Astrocyte (in vitro differentiated cells and primary cell): ENCODE data around the gene VSIG4. TPM values are rescaled to one million over a fixed set of nuclear protein-coding genes. Genes with fewer than 3 reads are reported as not detected.

ENCODE experiments used
- DNase-seq: peaks from one replicate; pipeline ENCODE4 v3.0.0-alpha.2; 2010; ENCODE audit warnings: low read depth
- FAIRE-seq: peaks from 2 replicates; lab custom pipeline; 2011; peaks lifted over from hg19 to GRCh38; lab: Jason Lieb, UNC
- H2AFZ ChIP-seq: 2 replicates; pipeline ENCODE4 v1.6.0; 2012; ENCODE audit warnings: low read depth, low read length, inconsistent platforms
- H3K27ac ChIP-seq: 2 replicates; pipeline ENCODE4 v1.5.1; 2011; ENCODE audit warnings: low read depth, low read length, inconsistent platforms
- H3K27me3 ChIP-seq: 2 replicates; pipeline ENCODE4 v1.6.0; 2011; ENCODE audit warnings: low read length, inconsistent platforms; ENCODE audit not compliant: insufficient read depth
- H3K36me3 ChIP-seq: 2 replicates; pipeline ENCODE4 v1.5.1; 2011; ENCODE audit warnings: low read length, inconsistent platforms; ENCODE audit not compliant: insufficient read depth
- H3K4me1 ChIP-seq: 2 replicates; pipeline ENCODE4 v1.5.1; 2011; ENCODE audit warnings: low read length, inconsistent platforms; ENCODE audit not compliant: insufficient read depth
- H3K4me2 ChIP-seq: 2 replicates; pipeline ENCODE4 v1.6.0; 2012; ENCODE audit warnings: low read length, inconsistent platforms
- H3K4me3 ChIP-seq: 2 replicates; pipeline ENCODE4 v1.5.1; 2011; ENCODE audit warnings: low read depth, mild to moderate bottlenecking, low read length, inconsistent platforms; ENCODE audit not compliant: insufficient read depth
- H3K79me2 ChIP-seq: 2 replicates; pipeline ENCODE4 v1.6.0; 2012; ENCODE audit warnings: mild to moderate bottlenecking, low read length, inconsistent platforms; ENCODE audit not compliant: insufficient read depth
- H3K9ac ChIP-seq: 2 replicates; pipeline ENCODE4 v1.6.0; 2012; ENCODE audit warnings: mild to moderate bottlenecking, low read length, inconsistent platforms
- H3K9me3 ChIP-seq: 2 replicates; pipeline ENCODE4 v1.5.1; 2012; ENCODE audit warnings: low read depth, mild to moderate bottlenecking, low read length, inconsistent platforms; ENCODE audit not compliant: insufficient read depth
- H4K20me1 ChIP-seq: 2 replicates; pipeline ENCODE4 v1.6.0; 2012; ENCODE audit warnings: low read length, inconsistent platforms; ENCODE audit not compliant: insufficient read depth
- H3K27ac Mint-ChIP-seq: one replicate; pipeline ENCODE4 v1.8.0; 2021; ENCODE audit warnings: mild to moderate bottlenecking, mixed read lengths; ENCODE audit not compliant: unreplicated experiment
- H3K27me3 Mint-ChIP-seq: one replicate; pipeline ENCODE4 v1.8.0; 2021; ENCODE audit warnings: low read depth, mixed read lengths; ENCODE audit not compliant: unreplicated experiment
- H3K36me3 Mint-ChIP-seq: one replicate; pipeline ENCODE4 v1.8.0; 2021; ENCODE audit warnings: low read depth, mixed read lengths; ENCODE audit not compliant: unreplicated experiment
- H3K4me1 Mint-ChIP-seq: one replicate; pipeline ENCODE4 v1.8.0; 2021; ENCODE audit warnings: low read depth, mixed read lengths; ENCODE audit not compliant: unreplicated experiment
- H3K4me3 Mint-ChIP-seq: one replicate; pipeline ENCODE4 v1.8.0; 2021; ENCODE audit warnings: mild to moderate bottlenecking, moderate library complexity, mixed read lengths; ENCODE audit not compliant: unreplicated experiment
- H3K9me3 Mint-ChIP-seq: one replicate; pipeline ENCODE4 v1.8.0; 2021; ENCODE audit warnings: mild to moderate bottlenecking, mixed read lengths; ENCODE audit not compliant: unreplicated experiment
- EZH2 ChIP-seq: IDR thresholded peaks from 2 replicates; pipeline ENCODE4 v1.6.1; 2012; ENCODE audit warnings: mild to moderate bottlenecking, low read length, inconsistent platforms; ENCODE audit not compliant: insufficient read depth
- total RNA-seq: library from RNA; stranded (reverse); gene quantifications from 2 replicates; pipeline ENCODE4 v1.2.1, GENCODE V29; 2021
- TF ChIP-seq, protein P1 (sequence below): IDR thresholded peaks from 2 replicates; pipeline ENCODE4 v1.5.1; 2011; ENCODE audit warnings: low read depth, mild to moderate bottlenecking, inconsistent platforms, low read length, moderate library complexity; ENCODE audit not compliant: insufficient read depth

VSIG4 gene
- total RNA-seq, 1 donor from 2014 or later: not detected

DNA sequence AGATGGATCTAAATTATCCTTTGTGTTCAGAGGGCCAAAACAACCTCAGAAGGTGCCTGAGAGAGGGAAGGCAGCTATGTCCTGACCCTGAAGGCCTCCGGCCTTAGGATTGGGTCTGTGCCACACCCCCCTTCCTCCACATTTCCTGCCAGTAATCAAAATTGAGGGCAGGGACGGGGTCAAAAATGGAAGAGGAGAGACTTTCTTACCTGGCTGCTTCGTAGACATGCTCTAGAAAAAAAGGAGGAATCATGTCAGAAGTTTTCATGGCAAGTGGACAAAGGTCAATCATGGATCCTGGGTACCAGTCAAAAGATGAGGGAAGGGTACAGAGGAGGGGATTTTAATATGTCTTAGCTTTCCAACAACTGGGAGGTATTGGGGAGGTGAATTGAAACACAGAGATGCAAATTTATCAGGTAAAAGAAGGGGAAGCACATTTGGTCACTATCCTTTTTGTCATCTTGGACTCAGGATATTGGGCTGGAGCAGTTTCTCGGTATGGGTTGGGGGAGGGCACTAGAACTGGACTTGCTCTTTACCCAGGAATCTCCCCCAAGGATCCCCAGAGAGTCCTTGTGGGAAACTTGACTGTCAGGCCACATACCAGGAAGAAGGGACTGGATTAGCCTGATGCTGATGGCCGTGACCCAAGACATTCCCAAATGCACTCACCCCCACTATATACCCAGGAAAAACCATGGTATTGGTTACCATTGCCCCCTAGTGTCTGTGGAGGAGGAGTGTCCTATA is 17.1 kb downstream of the VSIG4 start:
- Mint-ChIP-seq H3K36me3 (no peaks in the 10 kb centered on the region), H3K4me1 (no peaks in the 10 kb centered on the region), H3K9me3 (no peaks in the 10 kb centered on the region), H3K27me3 (no peaks in the 10 kb centered on the region), H3K4me3 (no peak overlapping the region), H3K27ac (no peak overlapping the region)
- Histone ChIP-seq H3K4me1 (no peaks in the 10 kb centered on the region), H3K9ac (no peak overlapping the region), H4K20me1 (no peaks in the 10 kb centered on the region), H3K4me3 (no peak overlapping the region), H3K4me2 (no peak overlapping the region), H3K36me3 (no peaks in the 10 kb centered on the region), H3K27ac (no peak overlapping the region), H3K9me3 (no peaks in the 10 kb centered on the region), H2AFZ (no peak overlapping the region), H3K79me2 (no peaks in the 10 kb centered on the region), H3K27me3 (no peaks in the 10 kb centered on the region)
- no peak for DNase-seq
- TF ChIP-seq, protein P1, sequence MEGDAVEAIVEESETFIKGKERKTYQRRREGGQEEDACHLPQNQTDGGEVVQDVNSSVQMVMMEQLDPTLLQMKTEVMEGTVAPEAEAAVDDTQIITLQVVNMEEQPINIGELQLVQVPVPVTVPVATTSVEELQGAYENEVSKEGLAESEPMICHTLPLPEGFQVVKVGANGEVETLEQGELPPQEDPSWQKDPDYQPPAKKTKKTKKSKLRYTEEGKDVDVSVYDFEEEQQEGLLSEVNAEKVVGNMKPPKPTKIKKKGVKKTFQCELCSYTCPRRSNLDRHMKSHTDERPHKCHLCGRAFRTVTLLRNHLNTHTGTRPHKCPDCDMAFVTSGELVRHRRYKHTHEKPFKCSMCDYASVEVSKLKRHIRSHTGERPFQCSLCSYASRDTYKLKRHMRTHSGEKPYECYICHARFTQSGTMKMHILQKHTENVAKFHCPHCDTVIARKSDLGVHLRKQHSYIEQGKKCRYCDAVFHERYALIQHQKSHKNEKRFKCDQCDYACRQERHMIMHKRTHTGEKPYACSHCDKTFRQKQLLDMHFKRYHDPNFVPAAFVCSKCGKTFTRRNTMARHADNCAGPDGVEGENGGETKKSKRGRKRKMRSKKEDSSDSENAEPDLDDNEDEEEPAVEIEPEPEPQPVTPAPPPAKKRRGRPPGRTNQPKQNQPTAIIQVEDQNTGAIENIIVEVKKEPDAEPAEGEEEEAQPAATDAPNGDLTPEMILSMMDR: no peak
- no peak for TF ChIP-seq EZH2
- no peak for FAIRE-seq

GRCh38 chrX:66021765-66022631 is 17.9 kb downstream of the VSIG4 start:
- Mint-ChIP-seq H3K27me3 (no peaks in the 10 kb centered on the region), H3K36me3 (no peaks in the 10 kb centered on the region), H3K4me1 (no peaks in the 10 kb centered on the region), H3K9me3 (no peaks in the 10 kb centered on the region), H3K4me3 (no peak overlapping the region), H3K27ac (no peak overlapping the region)
- H4K20me1 ChIP-seq: no peaks in the 10 kb centered on the region
- no peak overlapping the region for H3K4me2 ChIP-seq
- no peaks in the 10 kb centered on the region for H3K36me3 ChIP-seq
- FAIRE-seq (peak; percentile 56), DNase-seq (no peak)
- TF ChIP-seq EZH2: no peak
- TF ChIP-seq, protein P1: no peak
- no peaks in the 10 kb centered on the region for H3K4me1 ChIP-seq
- H2AFZ ChIP-seq: no peak overlapping the region
- no peaks in the 10 kb centered on the region for H3K79me2 ChIP-seq
- no peaks in the 10 kb centered on the region for H3K9me3 ChIP-seq
- H3K4me3 ChIP-seq: no peak overlapping the region
- H3K9ac ChIP-seq: no peak overlapping the region
- H3K27ac ChIP-seq: no peak overlapping the region
- no peaks in the 10 kb centered on the region for H3K27me3 ChIP-seq
